Inflammatory macrophage (primary cell): ENCODE results near the gene PRR29.
"Not testable (repeated sequence)": the region's sequence is repeated elsewhere in the genome, so short reads cannot be mapped to it uniquely, and the experiment has no call there.

ENCODE experiments used
- DNase-seq, 2 donors: peaks; one replicate each; pipeline ENCODE4 v3.0.0-alpha.2; 2020 to 2022

The PRR29 gene

GRCh38 chr17:63974594-63975192 lies 23.5 kb upstream of the PRR29 start:
- no peak for DNase-seq

GRCh38 chr17:63975541-63976092 lies 22.5 kb upstream of the PRR29 start:
- DNase-seq = no peak

GRCh38 chr17:63976702-63977101 lies 21.4 kb upstream of the PRR29 start:
- DNase-seq = no peak

GRCh38 chr17:63978272-63979200 lies 19.6 kb upstream of the PRR29 start:
- DNase-seq = no peak

GRCh38 chr17:63982641-63983040 lies 15.5 kb upstream of the PRR29 start:
- not testable (repeated sequence) for DNase-seq

GRCh38 chr17:63983320-63983719 lies 14.8 kb upstream of the PRR29 start:
- peak in 1 of 2 donors; percentile 23 for DNase-seq

- peak in 1 of 2 donors; percentile 38 for DNase-seq
Measured at GRCh38 chr17:63984236-63984635, 13.9 kb upstream of the PRR29 start.

- DNase-seq = peak; percentile 72 to 77
Measured at GRCh38 chr17:63984651-63985386, 13.3 kb upstream of the PRR29 start.

- no peak for DNase-seq
Measured at GRCh38 chr17:63985387-63986140, 12.6 kb upstream of the PRR29 start.

- no peak for DNase-seq
Measured at GRCh38 chr17:63986821-63987220, 11.3 kb upstream of the PRR29 start.

GRCh38 chr17:63987221-63988126 lies 10.7 kb upstream of the PRR29 start:
- no peak for DNase-seq

GRCh38 chr17:63988127-63988478 lies 10.0 kb upstream of the PRR29 start:
- DNase-seq = no peak

GRCh38 chr17:63988741-63989621 lies 9.2 kb upstream of the PRR29 start:
- DNase-seq = no peak

- no peak for DNase-seq
Measured at GRCh38 chr17:63989622-63990345, 8.4 kb upstream of the PRR29 start.

GRCh38 chr17:63991611-63992010 lies 6.5 kb upstream of the PRR29 start:
- DNase-seq = no peak

GRCh38 chr17:63993368-63993985 lies 4.7 kb upstream of the PRR29 start:
- no peak for DNase-seq

GRCh38 chr17:63995626-63996025 lies 2.5 kb upstream of the PRR29 start:
- no peak for DNase-seq

GRCh38 chr17:63996430-63997182 lies 1.5 kb upstream of the PRR29 start:
- no peak for DNase-seq
